NCI-H526 treated with DMSO at 0.1 percent for 48 hours (cell line): ENCODE measurements around the gene DYRK1A.
"Not testable (repeated sequence)": the region's sequence is repeated elsewhere in the genome, so short reads cannot be mapped to it uniquely, and the experiment has no call there.

Experiments used
- DNase-seq: peaks from one replicate; lab custom pipeline; 2025; lab: John Stamatoyannopoulos, UW

The DYRK1A gene

GRCh38 chr21:37484535-37485474 is 118.2 kb downstream of the DYRK1A start:
- no peak for DNase-seq

DNA sequence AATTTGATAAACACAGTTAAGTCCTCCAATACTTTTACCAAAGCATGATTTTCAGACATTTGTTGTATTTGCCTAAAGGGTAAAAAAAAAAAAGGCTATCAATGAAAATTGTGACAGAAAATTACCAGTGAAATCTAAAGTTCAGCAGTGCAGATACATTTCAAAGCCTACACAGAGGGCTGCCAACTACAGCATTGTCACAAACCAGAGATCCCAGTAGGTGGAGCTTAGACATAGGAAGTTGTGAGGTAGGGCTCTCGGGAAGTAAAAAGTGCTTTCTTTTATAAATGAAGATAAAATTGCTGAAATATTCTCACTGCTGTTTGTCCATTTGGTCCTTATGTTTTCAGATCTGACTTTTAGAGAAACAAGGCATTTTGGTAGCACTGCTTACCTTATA is 123.0 kb downstream of the DYRK1A start:
- DNase-seq = no peak

GRCh38 chr21:37490084-37490483 is 123.5 kb downstream of the DYRK1A start:
- DNase-seq = no peak

DNA sequence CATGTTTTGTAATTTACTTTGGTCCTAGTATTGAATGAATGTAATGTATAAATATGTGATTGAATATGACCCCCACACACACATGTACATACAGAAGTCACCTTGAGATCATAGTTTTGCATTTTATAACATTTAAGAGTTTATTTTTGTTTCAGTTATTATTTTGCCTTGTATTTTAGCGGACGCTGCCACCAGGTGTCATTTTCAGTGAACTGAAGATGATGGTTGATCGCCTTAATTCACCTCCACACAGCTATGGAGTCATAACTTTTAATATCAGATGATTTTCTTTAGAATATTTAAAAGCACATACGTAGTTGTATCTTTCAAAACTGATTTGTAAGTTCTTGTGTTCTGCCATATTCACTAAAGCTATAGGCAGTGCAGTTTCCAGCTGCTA is 130.4 kb downstream of the DYRK1A start:
- DNase-seq = no peak

GRCh38 chr21:37498664-37499063 is 132.1 kb downstream of the DYRK1A start:
- DNase-seq = no peak

- DNase-seq = no peak
Observed at GRCh38 chr21:37502947-37503346, 136.4 kb downstream of the DYRK1A start.

GRCh38 chr21:37503848-37504467 is 137.4 kb downstream of the DYRK1A start:
- no peak for DNase-seq

DNA sequence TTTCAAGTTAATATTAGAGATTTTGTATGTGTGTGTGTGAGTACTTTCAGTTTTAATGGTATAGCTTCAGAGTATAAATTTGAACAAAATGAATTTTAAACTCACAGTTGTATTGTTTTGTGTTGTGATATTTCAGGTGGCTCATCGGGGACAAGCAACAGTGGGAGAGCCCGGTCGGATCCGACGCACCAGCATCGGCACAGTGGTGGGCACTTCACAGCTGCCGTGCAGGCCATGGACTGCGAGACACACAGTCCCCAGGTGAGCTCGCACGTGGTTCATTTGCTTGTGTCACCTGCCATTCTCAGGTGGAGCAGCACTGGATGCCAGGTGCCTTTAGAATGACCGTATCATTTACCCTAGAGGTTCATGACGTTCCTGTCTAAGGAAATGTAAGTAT is 139.4 kb downstream of the DYRK1A start:
- DNase-seq = no peak

GRCh38 chr21:37507716-37508115 is 141.1 kb downstream of the DYRK1A start:
- no peak for DNase-seq

GRCh38 chr21:37508341-37508740 is 141.8 kb downstream of the DYRK1A start:
- no peak for DNase-seq

GRCh38 chr21:37509802-37510393 is 143.3 kb downstream of the DYRK1A start:
- DNase-seq = no peak

DNA sequence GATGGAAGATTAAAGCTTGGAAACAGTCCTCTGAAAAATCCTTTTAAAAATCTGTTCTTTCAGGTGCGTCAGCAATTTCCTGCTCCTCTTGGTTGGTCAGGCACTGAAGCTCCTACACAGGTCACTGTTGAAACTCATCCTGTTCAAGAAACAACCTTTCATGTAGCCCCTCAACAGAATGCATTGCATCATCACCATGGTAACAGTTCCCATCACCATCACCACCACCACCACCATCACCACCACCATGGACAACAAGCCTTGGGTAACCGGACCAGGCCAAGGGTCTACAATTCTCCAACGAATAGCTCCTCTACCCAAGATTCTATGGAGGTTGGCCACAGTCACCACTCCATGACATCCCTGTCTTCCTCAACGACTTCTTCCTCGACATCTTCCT is 145.3 kb downstream of the DYRK1A start:
- no peak for DNase-seq

GRCh38 chr21:37513383-37513782 is 146.8 kb downstream of the DYRK1A start:
- no peak for DNase-seq

DNA sequence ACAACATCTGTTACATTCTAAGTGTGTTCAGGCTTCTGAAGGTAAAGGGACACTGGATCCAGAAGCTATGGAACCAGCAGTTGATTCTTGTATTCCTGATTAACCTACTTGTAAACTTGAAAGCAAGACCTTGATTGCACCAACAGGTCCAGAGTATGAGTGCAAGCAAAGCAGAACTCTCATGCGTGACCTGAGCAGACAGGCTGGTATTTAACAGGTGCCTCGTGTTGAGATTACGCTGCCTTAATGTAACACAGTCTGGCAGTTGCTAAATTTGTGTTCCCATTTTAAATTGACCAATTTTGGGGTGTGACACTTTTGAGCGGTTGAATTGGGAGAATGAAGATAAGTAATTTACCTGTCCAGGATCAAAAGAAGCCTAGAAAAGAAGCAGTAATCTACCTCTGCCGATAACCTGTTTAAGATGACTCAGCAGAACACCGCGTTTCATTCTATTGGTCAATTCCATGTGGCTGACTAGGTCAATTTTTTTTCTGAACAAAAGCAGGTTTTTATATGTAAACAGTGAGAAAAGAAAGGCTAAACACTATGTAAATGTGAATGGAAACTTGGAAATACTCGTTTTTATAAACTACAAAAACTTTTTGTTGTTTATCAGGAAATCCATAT is 147.6 kb downstream of the DYRK1A start:
- no peak for DNase-seq

- no peak for DNase-seq
Observed at GRCh38 chr21:37516998-37517397, 150.4 kb downstream of the DYRK1A start.

GRCh38 chr21:37520801-37521200 is 154.2 kb downstream of the DYRK1A start:
- DNase-seq = no peak

- no peak for DNase-seq
Observed at GRCh38 chr21:37521658-37522057, 155.1 kb downstream of the DYRK1A start.

DNA sequence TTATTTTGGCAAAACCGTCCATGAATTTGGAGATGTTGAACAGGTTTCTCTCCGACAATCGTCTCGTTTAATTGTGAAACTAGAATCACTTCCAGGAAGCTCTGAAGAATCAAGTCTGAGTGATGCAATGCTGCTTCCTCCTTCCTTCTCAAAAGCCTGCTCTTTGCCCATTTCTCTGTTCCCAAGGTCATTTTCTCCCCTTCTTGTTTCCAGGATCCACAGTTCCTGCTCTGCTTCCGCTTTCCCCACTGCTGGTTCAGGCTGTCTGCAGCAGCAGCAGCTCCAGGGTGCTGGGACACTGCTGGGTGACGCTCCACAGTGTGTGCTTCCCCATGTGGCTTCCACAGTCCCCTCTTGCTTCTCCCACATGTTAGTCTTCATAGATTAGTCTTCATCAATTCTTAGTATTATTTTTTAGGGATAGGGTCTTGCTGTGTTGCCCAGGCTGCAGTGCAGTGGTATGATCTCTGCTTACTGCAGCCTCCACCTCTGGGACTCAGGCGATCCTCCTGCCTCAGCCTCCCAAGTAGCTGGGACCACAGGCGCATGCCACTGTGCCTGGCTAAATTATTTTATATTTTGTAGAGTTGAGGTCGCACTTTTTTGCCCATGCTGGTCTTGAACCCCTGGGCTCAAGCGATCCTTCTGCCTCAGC is 156.2 kb downstream of the DYRK1A start:
- no peak for DNase-seq

- not testable (repeated sequence) for DNase-seq
Observed at GRCh38 chr21:37524944-37525343, 158.4 kb downstream of the DYRK1A start.

DNA sequence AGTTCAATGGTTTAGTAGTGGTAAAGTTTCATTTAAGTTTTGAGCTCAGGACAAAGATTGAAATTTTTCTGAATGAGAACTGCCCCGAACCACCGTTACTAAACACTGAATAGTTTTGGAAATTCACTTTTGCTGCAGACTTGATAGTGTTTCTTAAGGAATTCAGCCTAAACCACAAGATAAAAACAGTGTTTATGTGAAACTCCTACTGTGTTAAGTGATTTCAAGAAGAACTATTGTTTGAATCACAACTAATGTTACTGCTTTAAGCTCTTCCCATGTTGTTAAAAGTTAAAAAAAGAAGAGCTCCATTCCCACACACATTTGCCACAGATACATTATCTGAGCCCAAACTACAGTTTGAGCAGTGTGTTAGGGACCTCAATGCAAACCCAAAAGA is 159.2 kb downstream of the DYRK1A start:
- no peak for DNase-seq

DNA sequence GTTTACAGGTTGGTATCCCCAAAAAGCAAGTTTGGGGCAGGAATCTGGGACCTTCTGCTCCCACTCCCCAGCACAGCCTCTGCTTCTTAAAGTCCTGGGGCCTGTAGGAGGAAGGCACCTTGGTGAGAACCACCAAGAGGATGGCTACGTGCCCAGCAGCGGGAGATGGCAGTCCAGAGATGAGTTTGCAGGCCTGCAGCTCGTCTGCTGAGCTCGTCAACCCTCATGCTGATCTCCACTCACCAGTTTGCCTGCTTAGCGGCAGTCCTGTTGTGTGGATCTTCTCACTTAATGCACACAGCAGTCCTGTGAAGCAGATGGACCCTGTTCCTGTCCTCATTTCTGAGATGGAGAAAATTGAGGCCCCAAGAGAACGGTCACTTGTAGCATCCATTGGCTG is 160.5 kb downstream of the DYRK1A start:
- no peak for DNase-seq

GRCh38 chr21:37527716-37528115 is 161.1 kb downstream of the DYRK1A start:
- no peak for DNase-seq
